ENCODE data around the gene DARS1.
A peak's percentile ranks its signal among the peaks of the same experiment; 100 is the strongest.
"Not testable (repeated sequence)": the region's sequence is repeated elsewhere in the genome, so short reads cannot be mapped to it uniquely, and the experiment has no call there.

DARS1 gene

GRCh38 chr2:135942936-135943688, 42.3 kb downstream of the DARS1 start:
- DNase-seq, result no peak

GRCh38 chr2:135936524-135936923, 48.9 kb downstream of the DARS1 start:
- no peak for DNase-seq

GRCh38 chr2:135935914-135936313, 49.5 kb downstream of the DARS1 start:
- DNase-seq, result no peak

- DNase-seq, result no peak
Observed at GRCh38 chr2:135931776-135932443, 53.5 kb downstream of the DARS1 start.

- DNase-seq, result no peak
Observed at GRCh38 chr2:135926605-135927004, 58.8 kb downstream of the DARS1 start.

- DNase-seq, result peak; percentile 55
Observed at GRCh38 chr2:135925571-135925970, 59.9 kb downstream of the DARS1 start.

GRCh38 chr2:135916207-135916606, 69.2 kb downstream of the DARS1 start:
- DNase-seq, result peak; percentile 46

GRCh38 chr2:135914485-135914884, 70.9 kb downstream of the DARS1 start:
- DNase-seq, result no peak

- peak; percentile 56 for DNase-seq
Observed at GRCh38 chr2:135913727-135914365, 71.6 kb downstream of the DARS1 start.

- peak; percentile 53 for DNase-seq
Observed at GRCh38 chr2:135909976-135910375, 75.5 kb downstream of the DARS1 start.

GRCh38 chr2:135905679-135906078, 79.7 kb downstream of the DARS1 start:
- DNase-seq, result no peak

GRCh38 chr2:135904341-135904989, 81.0 kb downstream of the DARS1 start:
- DNase-seq, result peak; percentile 8

GRCh38 chr2:135903650-135904049, 81.8 kb downstream of the DARS1 start:
- DNase-seq, result no peak

- no peak for DNase-seq
Observed at GRCh38 chr2:135899567-135899966, 85.9 kb downstream of the DARS1 start.

- DNase-seq, result no peak
Observed at GRCh38 chr2:135898234-135898786, 87.1 kb downstream of the DARS1 start.

- no peak for DNase-seq
Observed at GRCh38 chr2:135894930-135895329, 90.5 kb downstream of the DARS1 start.

GRCh38 chr2:135893374-135893794, 92.0 kb downstream of the DARS1 start:
- DNase-seq, result no peak

- no peak for DNase-seq
Observed at GRCh38 chr2:135890835-135891234, 94.6 kb downstream of the DARS1 start.

- DNase-seq, result no peak
Observed at GRCh38 chr2:135890149-135890548, 95.3 kb downstream of the DARS1 start.

GRCh38 chr2:135888587-135888986, 96.8 kb downstream of the DARS1 start:
- DNase-seq, result not testable (repeated sequence)

GRCh38 chr2:135885709-135886108, 99.7 kb downstream of the DARS1 start:
- DNase-seq, result no peak

- DNase-seq, result no peak
Observed at GRCh38 chr2:135882415-135882814, 103.0 kb downstream of the DARS1 start.

- DNase-seq, result not testable (repeated sequence)
Observed at GRCh38 chr2:135876770-135877169, 108.7 kb downstream of the DARS1 start.
